Endothelial cell of umbilical vein (primary cell): ENCODE data around the gene PAPPA2.

Experiments
- EZH2 ChIP-seq: IDR thresholded peaks from 2 replicates; pipeline ENCODE4 v1.6.1; 2012; ENCODE audit warnings: borderline replicate concordance, low read depth, mild to moderate bottlenecking, moderate library complexity, low read length, inconsistent platforms; ENCODE audit not compliant: severe bottlenecking
- POLR2AphosphoS5 ChIP-seq: IDR thresholded peaks from 2 replicates; pipeline ENCODE4 v1.6.1; 2012; ENCODE audit warnings: low read depth, mild to moderate bottlenecking, control low read depth, low read length, moderate library complexity; ENCODE audit not compliant: insufficient read depth
- TF ChIP-seq, protein P1 (sequence below), 2 donors: IDR thresholded peaks; 1 replicate in 1 of 2; 2 replicates in 1 of 2; pipeline ENCODE4 v1.5.1; 2011; ENCODE audit warnings: low read length in 2 of 2, mild to moderate bottlenecking in 2 of 2, moderate library complexity in 2 of 2, control low read depth in 1 of 2, inconsistent platforms in 1 of 2, low read depth in 1 of 2; ENCODE audit not compliant: insufficient read depth in 1 of 2; ENCODE audit errors: extremely low read depth in 1 of 2

GRCh38 chr1:176800978-176801513, 338.1 kb downstream of the PAPPA2 start:
- TF ChIP-seq, protein P1, sequence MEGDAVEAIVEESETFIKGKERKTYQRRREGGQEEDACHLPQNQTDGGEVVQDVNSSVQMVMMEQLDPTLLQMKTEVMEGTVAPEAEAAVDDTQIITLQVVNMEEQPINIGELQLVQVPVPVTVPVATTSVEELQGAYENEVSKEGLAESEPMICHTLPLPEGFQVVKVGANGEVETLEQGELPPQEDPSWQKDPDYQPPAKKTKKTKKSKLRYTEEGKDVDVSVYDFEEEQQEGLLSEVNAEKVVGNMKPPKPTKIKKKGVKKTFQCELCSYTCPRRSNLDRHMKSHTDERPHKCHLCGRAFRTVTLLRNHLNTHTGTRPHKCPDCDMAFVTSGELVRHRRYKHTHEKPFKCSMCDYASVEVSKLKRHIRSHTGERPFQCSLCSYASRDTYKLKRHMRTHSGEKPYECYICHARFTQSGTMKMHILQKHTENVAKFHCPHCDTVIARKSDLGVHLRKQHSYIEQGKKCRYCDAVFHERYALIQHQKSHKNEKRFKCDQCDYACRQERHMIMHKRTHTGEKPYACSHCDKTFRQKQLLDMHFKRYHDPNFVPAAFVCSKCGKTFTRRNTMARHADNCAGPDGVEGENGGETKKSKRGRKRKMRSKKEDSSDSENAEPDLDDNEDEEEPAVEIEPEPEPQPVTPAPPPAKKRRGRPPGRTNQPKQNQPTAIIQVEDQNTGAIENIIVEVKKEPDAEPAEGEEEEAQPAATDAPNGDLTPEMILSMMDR (IDR thresholded peaks at IDR 0.05; ENCODE audit: extremely low read depth in 1 of 2, insufficient read depth in 1 of 2, low read depth in 1 of 2, low read length in 2 of 2), result no peak
- TF ChIP-seq POLR2AphosphoS5 (no peak), EZH2 (no peak)
